Measurements from ENCODE around the gene GTPBP6.

The GTPBP6 gene

DNA sequence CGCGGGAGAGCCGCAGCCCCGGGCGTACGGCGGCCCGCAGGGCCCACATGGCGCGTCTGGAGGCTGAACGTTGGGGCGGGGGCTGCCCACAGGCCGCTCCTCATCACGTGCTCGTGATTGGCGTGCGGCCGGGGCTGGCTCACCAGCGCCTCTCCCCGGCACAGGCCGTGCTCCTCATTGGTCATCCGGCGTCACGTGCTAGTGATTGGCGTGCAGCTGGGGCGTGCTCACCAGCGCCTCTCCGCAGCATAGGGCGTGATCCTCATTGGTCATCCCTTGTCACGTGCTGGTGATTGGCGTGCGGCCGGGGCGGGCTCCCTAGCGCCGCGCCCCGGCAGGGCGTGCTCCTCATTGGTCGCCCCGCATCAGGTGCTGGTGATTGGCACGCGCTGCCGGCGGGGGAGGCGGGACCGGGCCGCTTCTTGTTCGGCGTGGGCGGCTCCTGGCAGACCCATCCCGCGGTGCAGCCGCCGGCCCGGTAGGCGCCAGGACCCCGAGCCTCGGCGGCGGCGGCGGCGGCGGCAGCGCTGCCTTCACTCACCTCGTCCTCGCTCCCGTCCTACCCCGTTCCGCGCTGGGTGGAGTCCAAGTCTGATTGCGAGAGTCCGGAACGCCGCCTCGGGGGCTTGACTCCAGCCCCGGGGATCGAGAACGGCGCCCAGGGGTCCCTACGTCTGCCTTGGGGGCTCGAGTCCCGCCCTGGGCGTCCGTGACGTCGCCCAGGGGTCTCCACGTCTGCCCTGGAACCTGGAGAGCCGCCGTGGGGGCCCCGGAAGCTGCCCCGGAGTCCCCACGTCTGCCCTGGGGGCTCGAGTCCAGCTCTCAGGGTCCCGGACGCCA lies at the start of gene GTPBP6:
Gene GTPBP6 (minus strand): TSS at position 58 of the 840 bp plus-strand sequence. CDS start 9 bp downstream, at position 49.
- DNase-seq, result no peak

- no peak for DNase-seq
These were observed 49.3 kb upstream of the GTPBP6 start for GRCh38 chrX:367866-368265.

GRCh38 chrX:367349-367748 lies 48.8 kb upstream of the GTPBP6 start:
- no peak for DNase-seq

GRCh38 chrX:363621-364375 lies 45.2 kb upstream of the GTPBP6 start:
- DNase-seq, result no peak

GRCh38 chrX:362937-363620 lies 44.5 kb upstream of the GTPBP6 start:
- no peak for DNase-seq

GRCh38 chrX:362351-362750 lies 43.8 kb upstream of the GTPBP6 start:
- no peak for DNase-seq

DNA sequence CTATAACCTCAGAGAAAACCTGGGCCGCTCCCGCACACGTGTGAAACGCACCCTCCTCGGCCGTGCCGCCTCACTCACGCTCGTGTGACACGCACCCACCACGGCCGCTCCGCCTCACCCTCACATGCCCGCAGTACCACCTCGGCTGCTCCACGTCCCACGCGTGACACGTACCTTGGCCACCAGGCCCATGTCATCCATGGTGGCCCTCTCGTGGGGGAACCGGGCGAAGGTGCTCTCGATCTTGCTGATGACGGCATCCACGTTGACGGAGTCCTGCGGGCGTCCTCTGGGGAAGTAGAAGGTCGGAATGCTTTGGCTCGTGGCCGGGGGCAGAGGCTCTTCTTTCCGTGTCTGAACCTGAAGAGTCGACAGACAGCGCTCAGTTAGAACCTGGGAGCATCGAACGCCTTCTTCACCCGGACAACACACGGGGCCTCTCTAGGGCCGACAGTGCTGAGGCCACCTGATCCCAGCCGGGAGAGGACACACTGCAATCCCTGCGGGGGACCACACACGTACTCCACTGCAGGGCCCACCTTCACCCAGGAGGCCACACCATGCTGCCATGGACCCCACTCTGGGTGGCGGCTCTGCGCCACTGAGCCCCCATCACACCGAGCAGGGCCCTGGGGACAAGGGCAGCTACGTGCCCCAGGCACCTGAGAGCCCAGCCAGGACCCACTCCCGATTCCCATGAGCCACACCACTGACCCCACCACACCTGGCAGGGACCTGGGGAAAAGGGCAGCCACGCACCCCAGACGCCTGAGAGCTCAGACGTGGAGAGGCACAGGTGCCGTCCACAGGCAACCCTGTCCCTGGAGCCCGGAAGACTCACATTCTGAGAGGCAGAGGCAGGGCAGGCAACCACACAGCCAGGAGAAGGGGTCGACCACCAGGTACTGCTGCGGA lies 42.9 kb upstream of the GTPBP6 start:
- DNase-seq, result no peak

GRCh38 chrX:360496-361150 lies 42.0 kb upstream of the GTPBP6 start:
- DNase-seq, result no peak

DNA sequence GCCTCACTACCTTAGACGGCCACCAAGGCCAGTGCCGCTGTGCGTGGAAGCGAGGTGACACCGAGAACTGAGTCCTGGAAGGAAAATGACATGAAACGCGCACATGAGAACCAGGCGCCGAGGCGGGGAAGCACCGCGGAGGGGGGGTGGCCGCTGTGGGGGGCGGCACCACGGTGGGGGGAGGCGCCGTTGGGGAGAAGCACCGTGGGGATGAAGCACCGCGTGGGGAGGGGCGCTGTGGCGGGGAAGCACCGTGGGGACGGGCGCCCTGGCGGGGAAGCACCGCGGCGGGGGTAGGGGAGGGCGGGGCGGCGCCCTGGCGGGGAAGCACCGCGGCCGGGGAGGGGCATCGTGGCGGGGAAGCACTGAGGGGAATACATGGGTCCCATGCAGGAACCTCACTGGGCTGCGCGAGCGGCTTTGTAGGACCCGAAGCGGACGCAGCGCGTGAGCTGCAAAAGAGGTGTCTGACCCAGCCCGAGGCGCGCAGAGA lies 40.1 kb upstream of the GTPBP6 start:
- DNase-seq, result no peak

GRCh38 chrX:357693-358471 lies 39.3 kb upstream of the GTPBP6 start:
- DNase-seq, result no peak

DNA sequence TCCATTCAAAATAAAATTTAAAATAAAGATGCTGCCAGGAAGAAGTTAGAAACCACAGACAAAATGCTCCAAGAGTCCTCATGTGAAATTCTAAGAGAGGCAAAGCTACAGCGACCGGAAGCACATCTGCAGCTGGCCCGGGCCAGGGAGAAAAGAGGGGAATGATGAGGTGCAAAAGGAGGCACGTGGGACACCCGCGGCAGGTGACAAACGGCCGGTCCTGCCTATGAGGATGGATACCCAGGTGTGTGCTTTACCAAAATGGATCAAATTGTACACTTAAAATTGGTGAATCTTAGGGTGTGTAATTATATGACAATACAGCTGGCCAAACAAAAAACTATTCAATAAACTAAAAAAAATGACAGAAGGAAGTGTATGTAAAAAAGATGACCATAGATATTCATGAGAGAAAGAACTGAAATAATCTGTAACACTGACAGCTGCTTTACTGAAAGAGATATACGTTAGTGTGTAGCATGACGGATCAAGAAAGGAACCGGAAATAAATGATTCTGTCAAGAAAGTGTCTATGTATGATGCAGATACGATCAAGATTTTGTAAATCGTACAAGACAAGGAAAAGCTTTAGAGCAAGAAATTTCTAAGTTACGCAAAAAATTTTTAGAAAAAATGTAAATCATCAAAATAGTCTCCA lies 38.6 kb upstream of the GTPBP6 start:
- no peak for DNase-seq

GRCh38 chrX:356385-357034 lies 37.9 kb upstream of the GTPBP6 start:
- no peak for DNase-seq

DNA sequence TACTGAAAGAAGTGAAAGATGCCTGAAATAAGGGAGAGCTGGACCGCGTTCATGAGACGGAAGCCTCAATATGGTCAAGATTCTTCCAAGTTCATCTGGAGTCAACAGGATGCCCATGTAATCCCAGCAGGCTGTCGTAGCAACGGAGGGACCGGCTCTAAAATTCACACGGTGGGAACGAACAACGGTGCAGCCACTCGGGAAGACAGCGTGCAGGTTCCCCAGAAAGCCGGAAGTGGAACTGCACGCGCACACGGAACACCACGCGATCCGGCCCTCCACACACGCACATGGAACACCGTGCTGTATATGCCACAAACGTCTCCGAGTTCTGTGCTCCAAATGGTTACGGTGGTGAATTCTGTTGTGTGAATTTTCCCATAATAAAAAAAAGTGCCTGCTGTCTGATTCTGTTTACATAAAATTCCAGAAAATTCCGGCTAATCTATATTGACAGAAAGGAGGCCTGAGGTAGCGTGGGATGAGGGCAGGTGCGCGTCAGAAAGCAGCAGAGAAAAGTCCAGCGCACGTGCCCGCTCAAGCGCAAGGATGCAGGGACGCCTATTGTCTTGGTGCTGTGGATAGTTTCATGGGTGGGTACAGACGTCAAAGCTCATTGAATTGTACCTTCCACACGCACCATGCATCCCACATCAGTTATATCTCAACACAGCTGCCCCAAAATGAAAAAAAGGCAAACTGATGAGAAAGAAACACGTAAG lies 36.9 kb upstream of the GTPBP6 start:
- DNase-seq, result no peak

DNA sequence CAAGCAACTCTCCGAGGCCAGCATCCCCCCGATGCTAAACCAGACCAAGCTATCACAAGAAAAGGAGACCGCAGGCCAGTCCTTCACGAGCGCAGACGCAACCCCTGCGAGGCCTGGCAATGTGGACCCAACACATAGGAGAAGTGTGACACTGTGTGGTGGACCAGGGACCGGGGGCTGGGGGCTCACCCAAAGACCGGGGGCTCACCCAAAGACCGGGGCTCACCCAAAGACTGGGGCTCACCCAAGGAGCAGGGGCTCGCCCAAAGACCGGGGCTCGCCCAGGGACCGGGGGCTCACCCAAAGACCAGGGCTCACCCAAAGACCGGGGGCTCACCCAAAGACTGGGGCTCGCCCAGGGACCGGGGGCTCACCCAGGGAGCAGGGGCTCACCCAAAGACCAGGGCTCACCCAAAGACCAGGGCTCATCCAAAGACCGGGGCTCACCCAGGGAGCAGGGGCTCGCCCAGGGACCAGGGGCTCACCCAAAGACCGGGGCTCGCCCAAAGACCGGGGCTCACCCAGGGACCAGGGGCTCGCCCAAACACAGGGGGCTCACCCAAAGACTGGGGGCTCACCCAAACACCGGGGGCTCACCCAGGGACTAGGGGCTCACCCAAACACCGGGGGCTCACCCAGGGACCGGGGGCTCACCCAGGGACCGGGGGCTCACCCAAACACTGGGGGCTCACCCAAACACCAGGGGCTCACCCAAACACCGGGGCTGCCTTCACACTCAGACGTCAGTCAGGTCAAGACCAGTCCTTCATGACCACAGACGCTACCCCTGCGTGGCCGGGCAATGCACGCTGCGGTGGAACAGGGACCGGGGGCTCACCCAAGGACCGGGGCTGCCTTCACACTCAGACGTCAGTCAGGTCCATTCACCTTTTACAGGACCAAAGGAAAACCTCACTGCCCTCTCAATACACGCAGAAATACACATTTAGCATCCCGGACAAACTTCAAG lies 35.3 kb upstream of the GTPBP6 start:
- no peak for DNase-seq

DNA sequence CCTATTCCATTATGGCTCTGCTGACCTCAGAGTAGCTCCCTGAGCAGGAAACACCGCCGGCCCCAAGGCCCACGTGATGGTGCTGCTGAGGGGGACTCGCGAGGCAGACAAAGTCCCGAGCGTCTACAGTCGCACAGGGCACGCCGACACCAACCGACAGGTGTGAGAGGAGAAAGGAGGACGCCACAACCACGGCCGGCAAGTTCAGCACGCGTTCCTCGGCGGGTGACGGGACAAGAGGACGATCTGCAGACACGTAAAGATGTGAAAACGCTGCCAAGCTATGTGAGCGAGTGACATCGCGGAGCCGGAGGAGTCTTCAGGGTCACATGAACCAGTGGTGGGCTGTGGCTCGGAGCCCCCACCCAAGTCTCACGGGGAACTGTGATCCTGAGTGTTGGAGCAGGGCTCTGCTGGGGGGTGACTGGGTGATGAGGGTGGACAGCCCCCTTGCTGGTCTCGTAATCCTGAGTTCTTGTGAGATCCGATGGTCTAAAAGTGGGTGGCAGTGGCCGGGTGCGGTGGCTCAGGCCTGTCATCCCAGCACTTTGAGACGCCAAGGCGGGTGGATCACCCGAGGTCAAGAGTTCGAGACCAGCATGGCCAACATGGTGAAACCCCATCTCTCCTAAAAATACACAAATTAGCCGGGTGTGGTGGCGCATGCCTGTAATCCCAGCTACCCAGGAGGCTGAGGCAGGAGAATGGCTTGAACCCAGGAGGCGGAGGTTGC lies 34.2 kb upstream of the GTPBP6 start:
- no peak for DNase-seq

- DNase-seq, result no peak
These were observed 33.6 kb upstream of the GTPBP6 start for GRCh38 chrX:352181-352580.

- DNase-seq, result no peak
These were observed 33.1 kb upstream of the GTPBP6 start for GRCh38 chrX:351736-352135.

Measured in NCI-H69 (cell line).